Measurements from ENCODE around the gene ARHGEF39. TPM values are rescaled to one million over a fixed set of nuclear protein-coding genes. Genes with fewer than 3 reads are reported as not detected.

Gene ARHGEF39
- total RNA-seq = 10 to 100 TPM; 19.1 to 19.9 TPM

- peak within 1 kb of the TSS; percentile 86 for H3K27ac Mint-ChIP-seq
- CTCF ChIA-PET = interaction anchor here (0.8 to 12.1 kb wide), 16 partner anchors 9 to 548 kb away, joined by 3 to 223 read pairs (median 4); partner anchors contain the start of genes CREB3, SIT1, TLN1 and TPM2
These were observed at the start of gene ARHGEF39 for GRCh38 chr9:35664531-35665470. TSS of gene ARHGEF39 (minus strand) at chr9:35665195. CDS start at chr9:35665169, 26 bp downstream.

GRCh38 chr9:35714123-35714522 is 49.1 kb upstream of the ARHGEF39 start:
- no peaks in the 10 kb centered on the region for H3K27me3 Mint-ChIP-seq
- H3K36me3 Mint-ChIP-seq (ENCODE audit: low read depth) = peaks cover 86% of the 10 kb centered on the region
- DNase-seq = no peak
- no peak overlapping the region for H3K4me3 Mint-ChIP-seq
- no peaks in the 10 kb centered on the region for H3K9me3 Mint-ChIP-seq
- CTCF ChIA-PET = interaction anchor here (1.0 to 1.2 kb wide), 2 partner anchors 14 to 18 kb away, joined by 3 to 7 read pairs; no protein-coding TSS in a partner anchor
- no peaks in the 10 kb centered on the region for H3K4me1 Mint-ChIP-seq
- no peak overlapping the region for H3K27ac Mint-ChIP-seq
- POLR2A ChIA-PET = interaction anchor here (0.7 to 2.1 kb wide), 4 partner anchors 13 to 34 kb away, joined by 3 to 6 read pairs (median 3); partner anchors contain the start of genes GBA2 and RGP1

More at GRCh38 chr9:35664531-35665470, at the start of gene ARHGEF39:
- peaks cover 40% of the 10 kb centered on the region for H3K36me3 Mint-ChIP-seq (ENCODE audit: low read depth)
- H3K4me1 Mint-ChIP-seq = peaks cover 67% of the 10 kb centered on the region
- H3K27me3 Mint-ChIP-seq = no peaks in the 10 kb centered on the region
- DNase-seq = peak; percentile 87
- peak within 1 kb of the TSS; percentile 80 for H3K4me3 Mint-ChIP-seq
- peaks cover 9% of the 10 kb centered on the region for H3K9me3 Mint-ChIP-seq
- POLR2A ChIA-PET = interaction anchor here (0.8 to 11.8 kb wide), 21 partner anchors 7 to 586 kb away, joined by 3 to 257 read pairs (median 7); partner anchors contain the start of genes CA9, CCDC107, CD72 and CREB3

DNA sequence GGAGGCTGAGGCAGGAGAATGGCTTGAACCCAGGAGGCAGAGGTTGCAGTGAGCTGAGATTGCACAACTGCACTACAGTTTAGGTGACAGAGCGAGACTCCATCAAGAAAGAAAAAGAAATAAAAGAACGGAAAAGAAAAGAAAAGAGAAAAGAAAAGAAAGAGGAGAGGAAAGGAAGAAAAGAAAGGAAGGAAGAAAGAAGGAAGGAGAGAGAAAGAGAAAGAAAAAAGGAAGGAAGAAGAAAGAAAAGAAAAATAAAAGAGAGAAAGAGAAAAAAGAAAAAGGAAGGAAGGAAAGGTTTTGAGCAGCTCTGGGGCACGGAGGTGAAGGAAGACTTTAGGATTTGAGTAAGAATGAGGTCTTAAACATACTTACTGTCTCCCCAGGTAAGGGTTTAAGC is 48.6 kb upstream of the ARHGEF39 start:
- no peak for DNase-seq
- H3K9me3 Mint-ChIP-seq = no peaks in the 10 kb centered on the region
- ChIA-PET CTCF (interaction anchor here (1.0 to 4.3 kb wide), 3 partner anchors 15 to 18 kb away, joined by 3 to 26 read pairs (median 7); no protein-coding TSS in a partner anchor), POLR2A (interaction anchor here (0.7 to 2.1 kb wide), 3 partner anchors 13 to 35 kb away, joined by 3 to 6 read pairs (median 3); partner anchors contain the start of genes GBA2 and RGP1)
- H3K4me1 Mint-ChIP-seq = no peaks in the 10 kb centered on the region
- no peak overlapping the region for H3K4me3 Mint-ChIP-seq
- H3K36me3 Mint-ChIP-seq (ENCODE audit: low read depth) = peaks cover 86% of the 10 kb centered on the region
- H3K27me3 Mint-ChIP-seq = no peaks in the 10 kb centered on the region
- H3K27ac Mint-ChIP-seq = no peak overlapping the region

DNA sequence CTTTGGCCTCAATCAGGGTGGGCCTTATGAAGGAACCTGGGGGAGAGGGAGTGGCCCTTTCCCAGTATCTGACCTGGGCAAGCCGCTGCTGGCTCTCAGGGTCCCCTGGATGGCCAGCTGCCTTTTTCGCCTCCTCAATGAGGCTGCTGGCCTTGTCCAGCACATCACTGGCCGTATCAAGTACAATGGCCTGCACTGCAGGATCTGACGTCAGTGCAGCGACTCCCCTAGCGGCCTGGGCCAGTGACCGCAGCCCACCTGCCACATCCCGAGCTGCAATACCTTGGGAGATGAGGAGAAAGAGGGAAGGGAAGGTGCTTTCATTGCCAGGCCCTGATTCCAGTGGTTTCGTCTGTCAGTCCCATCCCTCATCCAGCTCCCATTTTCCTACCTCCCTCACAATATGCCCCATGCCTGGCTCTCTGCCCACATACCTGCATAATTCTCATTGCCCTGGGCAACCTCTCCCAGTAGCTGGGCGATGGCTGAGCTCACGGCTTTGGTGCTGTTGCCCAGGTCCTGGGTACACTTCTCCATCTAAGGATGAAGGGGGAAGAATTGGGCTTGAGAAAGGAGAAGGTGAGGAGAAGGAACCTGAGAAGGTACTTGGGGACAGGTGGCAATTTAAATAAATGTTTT is 47.9 kb upstream of the ARHGEF39 start:
- Mint-ChIP-seq H3K9me3 (no peaks in the 10 kb centered on the region), H3K4me1 (no peaks in the 10 kb centered on the region), H3K4me3 (no peak overlapping the region), H3K36me3 (ENCODE audit: low read depth) (peaks cover 86% of the 10 kb centered on the region), H3K27me3 (no peaks in the 10 kb centered on the region), H3K27ac (no peak overlapping the region)
- POLR2A ChIA-PET = interaction anchor here (2.1 kb wide), 1 partner anchor 35 kb away, joined by 6 read pairs; the partner anchor contains the start of genes GBA2 and RGP1
- DNase-seq = no peak
- CTCF ChIA-PET = interaction anchor here (1.6 to 4.3 kb wide), 2 partner anchors 16 to 55 kb away, joined by 5 to 26 read pairs; partner anchors contain the start of genes CCDC107 and RMRP

DNA sequence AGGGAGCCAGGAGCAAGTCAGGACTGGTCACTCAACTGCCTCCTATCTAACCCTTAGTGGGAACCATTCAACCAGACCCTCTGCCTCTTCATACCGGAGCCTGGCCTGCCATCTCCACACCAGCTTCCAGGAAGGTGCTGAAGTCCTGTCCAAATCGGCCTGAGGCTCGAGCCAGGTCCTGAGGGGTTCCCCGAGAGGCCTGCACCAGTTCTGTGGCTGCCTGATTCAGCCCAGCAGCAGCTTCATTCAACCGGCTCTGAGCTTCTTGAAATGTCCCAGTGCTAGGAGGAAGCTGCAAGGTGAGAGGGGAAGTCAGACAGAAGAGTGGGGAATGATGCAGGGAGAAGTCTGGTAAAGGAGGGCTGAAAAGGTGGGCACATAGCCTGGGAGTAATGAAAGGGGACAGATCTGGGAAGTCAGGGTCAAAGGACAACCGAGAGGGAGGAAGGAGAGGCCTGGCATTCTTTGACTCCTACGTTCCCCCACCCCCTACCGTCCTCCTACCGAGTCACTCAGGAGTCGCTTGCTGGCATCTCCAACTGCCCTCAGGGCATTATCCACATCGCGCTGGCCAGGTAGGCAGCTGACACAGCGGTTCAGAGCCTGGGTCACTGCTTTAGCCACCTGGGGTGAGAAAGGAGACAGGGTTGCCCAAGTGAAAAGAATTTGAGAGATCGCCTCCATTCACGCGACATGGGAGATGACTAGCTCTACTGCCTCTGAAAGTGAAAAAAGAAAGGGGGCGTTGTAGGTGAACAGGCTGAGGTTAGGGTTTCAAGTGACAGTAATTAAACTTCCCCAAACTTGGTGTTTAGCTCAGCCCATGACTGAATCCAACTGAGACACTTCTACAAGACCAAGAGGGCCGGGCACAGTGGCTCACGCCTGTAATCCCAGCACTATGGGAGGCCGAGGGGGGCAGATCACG is 46.8 kb upstream of the ARHGEF39 start:
- DNase-seq = no peak
- Mint-ChIP-seq H3K36me3 (ENCODE audit: low read depth) (peaks cover 86% of the 10 kb centered on the region), H3K9me3 (no peaks in the 10 kb centered on the region), H3K27ac (peak overlapping the region; percentile 12), H3K4me1 (no peaks in the 10 kb centered on the region), H3K27me3 (no peaks in the 10 kb centered on the region), H3K4me3 (no peak overlapping the region)
- ChIA-PET POLR2A (interaction anchor here (2.1 kb wide), 1 partner anchor 36 kb away, joined by 6 read pairs; the partner anchor contains the start of genes GBA2 and RGP1), CTCF (interaction anchor here (1.6 to 4.3 kb wide), 2 partner anchors 15 to 54 kb away, joined by 5 to 26 read pairs; partner anchors contain the start of genes CCDC107 and RMRP)

DNA sequence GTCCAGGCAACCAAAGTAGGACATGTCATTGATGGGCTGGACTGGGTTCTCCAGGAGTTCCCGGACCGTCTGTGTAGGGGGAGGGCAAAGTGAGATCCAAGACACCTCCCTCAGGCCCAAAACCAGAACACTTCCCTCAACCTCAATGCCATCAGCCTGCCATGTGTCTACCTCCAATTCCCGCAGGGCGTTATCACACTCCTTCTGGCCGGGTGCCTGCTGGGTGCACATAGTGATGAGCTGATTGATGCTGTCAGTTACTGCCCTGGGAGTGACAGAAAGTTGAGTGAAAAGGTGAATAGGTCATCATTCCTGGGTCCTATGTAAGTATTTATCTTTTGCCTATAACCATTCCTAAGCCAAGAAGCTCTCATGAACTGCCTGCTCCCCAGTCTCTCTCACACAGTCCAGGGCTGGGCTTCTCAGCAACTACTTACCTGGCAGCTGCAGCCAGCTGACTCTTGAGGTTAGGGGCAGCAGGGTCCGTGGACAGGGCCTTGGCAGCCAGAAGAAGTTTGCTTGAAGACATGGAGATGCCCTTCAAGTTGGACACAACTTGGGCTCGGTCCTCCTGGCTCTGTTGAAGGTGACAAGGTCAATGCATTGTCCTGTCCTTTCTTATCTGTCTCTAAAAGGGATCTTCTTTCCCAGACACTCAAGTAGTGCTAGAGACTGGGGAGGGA is 46.0 kb upstream of the ARHGEF39 start:
- POLR2A ChIA-PET = no interaction called here

GRCh38 chr9:35708146-35708545 is 43.2 kb upstream of the ARHGEF39 start:
- no peak for DNase-seq
- Mint-ChIP-seq H3K36me3 (ENCODE audit: low read depth) (peaks cover 87% of the 10 kb centered on the region), H3K27me3 (no peaks in the 10 kb centered on the region), H3K4me3 (no peak overlapping the region), H3K27ac (no peak overlapping the region), H3K4me1 (no peaks in the 10 kb centered on the region), H3K9me3 (no peaks in the 10 kb centered on the region)
- CTCF ChIA-PET = interaction anchor here (3.8 kb wide), 1 partner anchor 12 kb away, joined by 23 read pairs; no protein-coding TSS in a partner anchor
- POLR2A ChIA-PET = interaction anchor here (4.0 kb wide), 1 partner anchor 23 kb away, joined by 10 read pairs; the partner anchor contains the start of genes CREB3 and TLN1

More for the DNA sequence above, 46.0 kb upstream of the ARHGEF39 start:
- no peaks in the 10 kb centered on the region for H3K4me1 Mint-ChIP-seq
- no peaks in the 10 kb centered on the region for H3K27me3 Mint-ChIP-seq
- H3K4me3 Mint-ChIP-seq = no peak overlapping the region
- no peaks in the 10 kb centered on the region for H3K9me3 Mint-ChIP-seq
- no peak for DNase-seq
- CTCF ChIA-PET = interaction anchor here (1.4 to 4.3 kb wide), 3 partner anchors 11 to 53 kb away, joined by 3 to 26 read pairs (median 5); partner anchors contain the start of genes CCDC107 and RMRP
- H3K36me3 Mint-ChIP-seq (ENCODE audit: low read depth) = peaks cover 86% of the 10 kb centered on the region
- no peak overlapping the region for H3K27ac Mint-ChIP-seq

DNA sequence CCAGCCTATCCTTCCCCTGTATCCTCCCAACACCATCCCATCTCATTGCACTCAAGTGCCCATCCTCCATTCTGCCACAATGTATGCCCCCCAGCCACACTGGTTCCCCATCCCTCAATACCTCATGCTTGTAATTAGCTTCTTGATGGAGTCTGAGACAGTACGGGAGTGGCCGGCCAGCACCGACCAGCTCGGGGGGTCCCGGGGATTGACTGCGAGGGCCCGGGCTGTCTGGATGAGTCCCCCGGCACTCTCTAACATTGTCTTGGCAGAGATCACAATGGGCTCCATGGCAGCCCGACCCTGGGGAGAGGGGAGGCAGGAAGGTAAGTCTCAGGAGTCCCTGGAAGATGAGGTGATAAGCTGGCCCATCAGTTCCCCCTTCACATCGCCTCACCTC is 42.0 kb upstream of the ARHGEF39 start:
- no peaks in the 10 kb centered on the region for H3K27me3 Mint-ChIP-seq
- DNase-seq = no peak
- no peak overlapping the region for H3K27ac Mint-ChIP-seq
- no peak overlapping the region for H3K4me3 Mint-ChIP-seq
- POLR2A ChIA-PET = interaction anchor here (4.0 kb wide), 1 partner anchor 25 kb away, joined by 10 read pairs; the partner anchor contains the start of genes CREB3 and TLN1
- H3K9me3 Mint-ChIP-seq = no peaks in the 10 kb centered on the region
- no peaks in the 10 kb centered on the region for H3K4me1 Mint-ChIP-seq
- CTCF ChIA-PET = interaction anchor here (0.8 to 3.8 kb wide), 2 partner anchors 10 to 11 kb away, joined by 3 to 23 read pairs; no protein-coding TSS in a partner anchor
- peaks cover 88% of the 10 kb centered on the region for H3K36me3 Mint-ChIP-seq (ENCODE audit: low read depth)

DNA sequence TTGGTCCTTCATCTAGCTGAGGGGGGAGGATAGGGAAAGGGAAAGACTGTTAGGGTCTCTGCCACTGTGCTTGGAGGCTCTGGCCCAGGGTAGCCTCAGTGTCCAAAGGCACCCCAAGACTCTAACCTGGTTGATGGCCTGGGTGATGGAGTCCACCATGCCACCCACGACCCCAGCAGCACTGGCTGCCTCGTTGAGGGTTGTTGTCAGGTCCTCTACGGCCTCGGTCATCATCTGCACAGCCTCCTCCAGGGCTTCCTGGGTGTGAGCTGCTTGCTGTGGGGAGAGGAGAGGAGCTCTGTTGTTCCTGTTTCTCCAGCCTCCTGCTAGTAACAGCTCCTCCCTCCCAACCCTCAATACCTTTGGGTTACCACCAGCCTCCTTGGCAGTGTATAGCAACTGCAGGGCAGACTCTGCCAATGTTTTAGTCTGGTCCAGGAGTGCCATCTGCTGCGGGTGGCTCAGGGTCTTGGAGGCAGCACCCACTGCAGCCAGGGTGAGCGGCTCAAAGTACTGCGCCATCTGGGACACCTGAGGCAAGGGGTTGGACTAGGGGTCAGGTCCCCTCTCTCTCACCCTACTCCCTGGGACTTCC is 40.9 kb upstream of the ARHGEF39 start:
- no peak for DNase-seq
- Mint-ChIP-seq H3K4me1 (no peaks in the 10 kb centered on the region), H3K4me3 (no peak overlapping the region), H3K27ac (no peak overlapping the region), H3K27me3 (no peaks in the 10 kb centered on the region), H3K36me3 (ENCODE audit: low read depth) (peaks cover 77% of the 10 kb centered on the region), H3K9me3 (no peaks in the 10 kb centered on the region)
- POLR2A ChIA-PET = interaction anchor here (0.6 to 4.0 kb wide), 4 partner anchors 9 to 90 kb away, joined by 3 to 10 read pairs (median 4); partner anchors contain the start of genes CREB3 and TLN1
- CTCF ChIA-PET = interaction anchor here (3.8 kb wide), 1 partner anchor 10 kb away, joined by 23 read pairs; no protein-coding TSS in a partner anchor

- ChIA-PET POLR2A (interaction anchor here (0.6 to 4.0 kb wide), 4 partner anchors 9 to 89 kb away, joined by 3 to 10 read pairs (median 4); partner anchors contain the start of genes CREB3 and TLN1), CTCF (interaction anchor here (3.8 kb wide), 1 partner anchor 9 kb away, joined by 23 read pairs; no protein-coding TSS in a partner anchor)
- peaks cover 72% of the 10 kb centered on the region for H3K36me3 Mint-ChIP-seq (ENCODE audit: low read depth)
- H3K27me3 Mint-ChIP-seq = no peaks in the 10 kb centered on the region
- no peaks in the 10 kb centered on the region for H3K9me3 Mint-ChIP-seq
- H3K4me1 Mint-ChIP-seq = no peaks in the 10 kb centered on the region
- no peak overlapping the region for H3K27ac Mint-ChIP-seq
- no peak overlapping the region for H3K4me3 Mint-ChIP-seq
- DNase-seq = no peak
These were observed 40.4 kb upstream of the ARHGEF39 start for GRCh38 chr9:35705372-35705771.
